GM19438 (cell line): ENCODE data around the gene CABYR.

Source experiments
- ATAC-seq: cut with Tn5 transposase; IDR thresholded peaks from one replicate; pipeline ENCODE4 v1.9.1; 2021; ENCODE audit warnings: low read depth; ENCODE audit not compliant: unreplicated experiment

The CABYR gene

GRCh38 chr18:24187689-24188088, 48.8 kb downstream of the CABYR start:
- ATAC-seq: no peak

- no peak for ATAC-seq
Measured at GRCh38 chr18:24188120-24188519, 49.3 kb downstream of the CABYR start.

GRCh38 chr18:24189007-24189528, 50.2 kb downstream of the CABYR start:
- ATAC-seq: peak; percentile 85

- ATAC-seq: no peak
Measured at GRCh38 chr18:24189664-24190346, 50.9 kb downstream of the CABYR start.

GRCh38 chr18:24190590-24190989, 51.7 kb downstream of the CABYR start:
- ATAC-seq: no peak

GRCh38 chr18:24195296-24196053, 56.6 kb downstream of the CABYR start:
- ATAC-seq: no peak

GRCh38 chr18:24196764-24197163, 57.9 kb downstream of the CABYR start:
- no peak for ATAC-seq

- ATAC-seq: no peak
Measured at GRCh38 chr18:24197412-24197811, 58.5 kb downstream of the CABYR start.

- no peak for ATAC-seq
Measured at GRCh38 chr18:24198461-24198860, 59.6 kb downstream of the CABYR start.

GRCh38 chr18:24199372-24199962, 60.6 kb downstream of the CABYR start:
- ATAC-seq: no peak

GRCh38 chr18:24200494-24201290, 61.8 kb downstream of the CABYR start:
- no peak for ATAC-seq

GRCh38 chr18:24201699-24202687, 63.1 kb downstream of the CABYR start:
- ATAC-seq: no peak

GRCh38 chr18:24204904-24205303, 66.0 kb downstream of the CABYR start:
- ATAC-seq: no peak

GRCh38 chr18:24208270-24209035, 69.6 kb downstream of the CABYR start:
- no peak for ATAC-seq

GRCh38 chr18:24209558-24209957, 70.7 kb downstream of the CABYR start:
- no peak for ATAC-seq
